Renal cortex interstitium (tissue), 11 donors: ENCODE data around the gene CCDC148. TPM values are rescaled to one million over a fixed set of nuclear protein-coding genes. Genes with fewer than 3 reads are reported as not detected.
"Not testable (repeated sequence)": the region's sequence is repeated elsewhere in the genome, so short reads cannot be mapped to it uniquely, and the experiment has no call there.

Experiments
- DNase-seq, 11 donors: peaks; one replicate each; pipeline ENCODE4 v3.0.0-alpha.2; 2013; ENCODE audit warnings: low read depth in 9 of 11, low spot score in 4 of 11; ENCODE audit errors: extremely low read depth in 1 of 11
- polyA plus RNA-seq, 3 donors: library from polyadenylated mRNA; unstranded; fragments of 120-200 nt; gene quantifications; one replicate each; pipeline ENCODE4 v1.2.1, GENCODE V29; 2013; ENCODE audit not compliant: insufficient read length in 3 of 3

Gene CCDC148
- polyA plus RNA-seq, 3 donors = 8.0 to 12.7 (median 8.4) TPM

- no peak for DNase-seq
Measured at GRCh38 chr2:158253170-158253569, 203.4 kb downstream of the CCDC148 start.

GRCh38 chr2:158251356-158251755, 205.2 kb downstream of the CCDC148 start:
- no peak for DNase-seq

GRCh38 chr2:158243392-158243791, 213.2 kb downstream of the CCDC148 start:
- DNase-seq = no peak

- DNase-seq = no peak
Measured at GRCh38 chr2:158242280-158242679, 214.3 kb downstream of the CCDC148 start.

GRCh38 chr2:158240975-158241374, 215.6 kb downstream of the CCDC148 start:
- no peak for DNase-seq

- DNase-seq = peak in 1 of 11 donors; percentile 7
Measured at GRCh38 chr2:158239271-158239670, 217.3 kb downstream of the CCDC148 start.

- DNase-seq = no peak
Measured at GRCh38 chr2:158234497-158234896, 222.1 kb downstream of the CCDC148 start.

- DNase-seq = no peak
Measured at GRCh38 chr2:158232476-158232875, 224.1 kb downstream of the CCDC148 start.

- no peak for DNase-seq
Measured at GRCh38 chr2:158228943-158229508, 227.5 kb downstream of the CCDC148 start.

GRCh38 chr2:158223066-158223465, 233.5 kb downstream of the CCDC148 start:
- DNase-seq = not testable (repeated sequence)

- no peak for DNase-seq
Measured at GRCh38 chr2:158221063-158222020, 235.2 kb downstream of the CCDC148 start.

- DNase-seq = no peak
Measured at GRCh38 chr2:158217593-158217992, 239.0 kb downstream of the CCDC148 start.

- DNase-seq = peak in 1 of 11 donors; percentile 6
Measured at GRCh38 chr2:158214431-158214830, 242.1 kb downstream of the CCDC148 start.

GRCh38 chr2:158213773-158214172, 242.8 kb downstream of the CCDC148 start:
- no peak for DNase-seq

GRCh38 chr2:158212301-158212700, 244.3 kb downstream of the CCDC148 start:
- no peak for DNase-seq

GRCh38 chr2:158211502-158211901, 245.1 kb downstream of the CCDC148 start:
- DNase-seq = no peak

- DNase-seq = no peak
Measured at GRCh38 chr2:158207354-158207753, 249.2 kb downstream of the CCDC148 start.

GRCh38 chr2:158205215-158205614, 251.3 kb downstream of the CCDC148 start:
- no peak for DNase-seq

GRCh38 chr2:158204741-158205165, 251.8 kb downstream of the CCDC148 start:
- DNase-seq = no peak

- no peak for DNase-seq
Measured at GRCh38 chr2:158202161-158202815, 254.3 kb downstream of the CCDC148 start.
